IMR-90 (cell line): Measurements from ENCODE around the gene CEACAM21. TPM values are rescaled to one million over a fixed set of nuclear protein-coding genes. Genes with fewer than 3 reads are reported as not detected.

Source experiments
- ATAC-seq: fragments of 200-7000 bp; cut with Tn5 transposase; 2 replicates; pipeline ENCODE4 v1.9.1; 2020; ENCODE audit warnings: low read depth, mild to moderate bottlenecking, moderate library complexity
- BruUV-seq: library from RNA; stranded (reverse); fragments of 400-500 nt; replicated peaks from 2 replicates; lab custom pipeline; 2021; lab: Mats Ljungman, UMichigan
- CTCF ChIA-PET: fragments of 300-600 bp; formaldehyde crosslinking; extraction: SDS; loops from one replicate; lab custom pipeline; 2021; ENCODE audit warnings: antibody characterized with exemption; lab: Yijun Ruan, JAX
- POLR2A ChIA-PET: fragments of 300-600 bp; sonication (Branson Sonifier 250); formaldehyde crosslinking; loops from one replicate; lab custom pipeline; 2022; ENCODE audit warnings: antibody characterized with exemption; ENCODE audit not compliant: unreplicated experiment; lab: Charles Lee
- DNase-seq: peaks from one replicate; pipeline ENCODE4 v3.0.0; 2013
- H2AFZ ChIP-seq: replicated peaks from 2 replicates; pipeline ENCODE3; 2013; ENCODE audit warnings: low read length, mild to moderate bottlenecking; ENCODE audit not compliant: poor library complexity
- H2AK5ac ChIP-seq: 2 replicates; pipeline ENCODE4 v1.6.1; 2013; ENCODE audit warnings: low read depth, low read length, inconsistent platforms
- H2AK9ac ChIP-seq: replicated peaks from 2 replicates; pipeline ENCODE3; 2013; ENCODE audit warnings: mild to moderate bottlenecking, low read depth, low read length, moderate library complexity; ENCODE audit not compliant: poor library complexity
- H2BK120ac ChIP-seq: 2 replicates; pipeline ENCODE4 v1.6.1; 2013; ENCODE audit warnings: low read depth, low read length, inconsistent platforms
- H2BK15ac ChIP-seq: 3 replicates; pipeline ENCODE4 v1.6.1; 2013; ENCODE audit warnings: low read depth, low read length, inconsistent platforms
- H2BK20ac ChIP-seq: 2 replicates; pipeline ENCODE4 v1.6.1; 2013; ENCODE audit warnings: low read depth, mild to moderate bottlenecking, inconsistent platforms, low read length, moderate library complexity
- H2BK5ac ChIP-seq: 2 replicates; pipeline ENCODE4 v1.6.1; 2013; ENCODE audit warnings: mild to moderate bottlenecking, low read depth, low read length, inconsistent platforms; ENCODE audit not compliant: poor library complexity, severe bottlenecking
- H3K14ac ChIP-seq: replicated peaks from 2 replicates; pipeline ENCODE4 v1.6.1; 2013; ENCODE audit warnings: low read depth, low read length, inconsistent platforms
- H3K18ac ChIP-seq: 2 replicates; pipeline ENCODE4 v1.6.1; 2013; ENCODE audit warnings: low read depth, low read length, control low read depth
- H3K23ac ChIP-seq: 2 replicates; pipeline ENCODE4 v1.6.1; 2013; ENCODE audit warnings: low read depth, low read length, inconsistent platforms
- H3K27ac ChIP-seq: 2 replicates; pipeline ENCODE4 v1.5.1; 2013; ENCODE audit warnings: mild to moderate bottlenecking, control low read depth, low read length; ENCODE audit not compliant: insufficient read depth
- H3K27me3 ChIP-seq: 2 replicates; pipeline ENCODE4 v1.6.1; 2013; ENCODE audit warnings: low read length; ENCODE audit not compliant: control insufficient read depth, insufficient read depth
- H3K36me3 ChIP-seq: 2 replicates; pipeline ENCODE4 v1.6.1; 2013; ENCODE audit warnings: low read length, mixed read lengths; ENCODE audit not compliant: control insufficient read depth, insufficient read depth
- H3K4ac ChIP-seq: 2 replicates; pipeline ENCODE4 v1.6.1; 2013; ENCODE audit warnings: low read depth, low read length, inconsistent platforms
- H3K4me1 ChIP-seq: 2 replicates; pipeline ENCODE4 v1.6.1; 2013; ENCODE audit warnings: low read length, mixed read lengths; ENCODE audit not compliant: control insufficient read depth, insufficient read depth
- H3K4me2 ChIP-seq: 2 replicates; pipeline ENCODE4 v1.6.1; 2013; ENCODE audit warnings: low read depth, mild to moderate bottlenecking, control low read depth, low read length, moderate library complexity
- H3K4me3 ChIP-seq: 2 replicates; pipeline ENCODE4 v1.5.1; 2013; ENCODE audit warnings: low read depth, mild to moderate bottlenecking, control low read depth, low read length, moderate library complexity; ENCODE audit not compliant: insufficient read depth
- H3K56ac ChIP-seq: 2 replicates; pipeline ENCODE4 v1.6.1; 2013; ENCODE audit warnings: low read length, inconsistent platforms; ENCODE audit not compliant: insufficient read depth; ENCODE audit errors: extremely low read depth
- H3K79me1 ChIP-seq, 2 experiments: 2 replicates each; pipeline ENCODE4 v1.6.1; 2013; ENCODE audit warnings: low read length in 2 of 2, inconsistent platforms in 1 of 2, low read depth in 1 of 2
- H3K9ac ChIP-seq: 2 replicates; pipeline ENCODE4 v1.6.1; 2013; ENCODE audit warnings: low read depth, low read length, control low read depth
- H3K9me1 ChIP-seq: 2 replicates; pipeline ENCODE4 v1.6.1; 2013; ENCODE audit warnings: low read length, inconsistent platforms; ENCODE audit not compliant: insufficient read depth
- H3K9me3 ChIP-seq: 2 replicates; pipeline ENCODE4 v1.6.1; 2013; ENCODE audit warnings: low read length; ENCODE audit not compliant: control insufficient read depth, insufficient read depth
- H4K20me1 ChIP-seq: 2 replicates; pipeline ENCODE4 v1.6.1; 2013; ENCODE audit warnings: low read length, inconsistent platforms; ENCODE audit not compliant: insufficient read depth
- H4K5ac ChIP-seq: 2 replicates; pipeline ENCODE4 v1.6.1; 2013; ENCODE audit warnings: mild to moderate bottlenecking, low read depth, low read length, control low read depth
- H4K8ac ChIP-seq, 2 experiments: 2 replicates each; pipeline ENCODE4 v1.6.1; 2013; ENCODE audit warnings: low read depth in 2 of 2, low read length in 2 of 2, control low read depth in 1 of 2, inconsistent platforms in 1 of 2
- H4K91ac ChIP-seq: 2 replicates; pipeline ENCODE4 v1.6.1; 2013; ENCODE audit warnings: low read depth, low read length, inconsistent platforms; ENCODE audit not compliant: insufficient read depth
- BHLHE40 ChIP-seq: fragments of 150-350 bp; IDR thresholded peaks from 2 replicates; pipeline ENCODE4 v1.6.1; 2016; ENCODE audit warnings: mild to moderate bottlenecking, low read depth, low read length
- CEBPB ChIP-seq: IDR thresholded peaks from 2 replicates; pipeline ENCODE4 v1.6.1; 2012; ENCODE audit warnings: low read depth, low read length, improper control_type of control experiment
- CHD1 ChIP-seq: IDR thresholded peaks from 2 replicates; pipeline ENCODE4 v1.6.1; 2012; ENCODE audit warnings: low read depth, low read length, improper control_type of control experiment
- CTCF ChIP-seq: conservative IDR thresholded peaks from 2 replicates; pipeline ENCODE4 v1.5.1; 2012; ENCODE audit warnings: mild to moderate bottlenecking, low read depth, low read length, improper control_type of control experiment
- ELK1 ChIP-seq: fragments of 150-350 bp; IDR thresholded peaks from 2 replicates; pipeline ENCODE4 v1.6.1; 2016; ENCODE audit warnings: low read depth, mild to moderate bottlenecking, low read length, moderate library complexity, borderline replicate concordance
- MAFK ChIP-seq: IDR thresholded peaks from 2 replicates; pipeline ENCODE4 v1.6.1; 2012; ENCODE audit warnings: low read depth, low read length, improper control_type of control experiment
- MAZ ChIP-seq: IDR thresholded peaks from 2 replicates; pipeline ENCODE4 v1.6.1; 2012; ENCODE audit warnings: low read depth, mild to moderate bottlenecking, low read length, improper control_type of control experiment, moderate library complexity, borderline replicate concordance
- MXI1 ChIP-seq: IDR thresholded peaks from 2 replicates; pipeline ENCODE4 v1.6.1; 2012; ENCODE audit warnings: low read depth, mild to moderate bottlenecking, low read length, moderate library complexity, borderline replicate concordance
- NFE2L2 ChIP-seq: fragments of 150-350 bp; IDR thresholded peaks from 2 replicates; pipeline ENCODE4 v1.6.1; 2016; ENCODE audit warnings: low read depth, mild to moderate bottlenecking, low read length
- POLR2A ChIP-seq: IDR thresholded peaks from 2 replicates; pipeline ENCODE4 v1.6.1; 2012; ENCODE audit warnings: mild to moderate bottlenecking, low read depth, low read length
- RAD21 ChIP-seq: IDR thresholded peaks from 2 replicates; pipeline ENCODE4 v1.6.1; 2012; ENCODE audit warnings: low read length, improper control_type of control experiment
- RCOR1 ChIP-seq: IDR thresholded peaks from 2 replicates; pipeline ENCODE4 v1.6.1; 2012; ENCODE audit warnings: mild to moderate bottlenecking, low read length, improper control_type of control experiment; ENCODE audit not compliant: insufficient replicate concordance
- RFX5 ChIP-seq: IDR thresholded peaks from 2 replicates; pipeline ENCODE4 v1.8.0; 2012; ENCODE audit warnings: low read depth, mild to moderate bottlenecking, low read length, moderate library complexity
- SMC3 ChIP-seq: fragments of 150-350 bp; IDR thresholded peaks from 2 replicates; pipeline ENCODE4 v1.6.1; 2016; ENCODE audit warnings: low read depth, mild to moderate bottlenecking, antibody characterized with exemption, low read length, moderate library complexity
- USF2 ChIP-seq: fragments of 150-350 bp; IDR thresholded peaks from 2 replicates; pipeline ENCODE4 v1.6.1; 2017; ENCODE audit warnings: mild to moderate bottlenecking, antibody characterized with exemption, low read length, low read depth
- WGBS, 2 experiments: methylation state at CpG; one replicate each; pipeline versions ENCODE4 v1.1.5 to v1.1.7; 2013; ENCODE audit warnings: missing lambda C conversion rate in 2 of 2; ENCODE audit not compliant: insufficient read length in 1 of 2; ENCODE audit errors: extremely low coverage in 2 of 2; 5-methylcytosine and 5-hydroxymethylcytosine counted together
- dilution Hi-C: fragments of 300-500 bp; cut with HindIII; formaldehyde crosslinking; loops from one replicate; pipeline ENCODE4 v1.14.3; 2018; ENCODE audit warnings: low sequenced_read_pairs; ENCODE audit not compliant: unreplicated experiment
- in situ Hi-C: fragments of 300-500 bp; cut with MboI; formaldehyde crosslinking; loops from 3 replicates; pipeline ENCODE4 v1.14.3; 2019; ENCODE audit warnings: low sequenced_read_pairs, inconsistent platforms, mixed read lengths
- intact Hi-C: fragments of 100-400 bp; cut with micrococcal nuclease; formaldehyde crosslinking; loops from 2 replicates; pipeline ENCODE4 v1.10.0; 2022
- polyA plus RNA-seq, 3 experiments: library from polyadenylated mRNA; depleted of rRNA; stranded (reverse); fragments of >200 nt; gene quantifications; 2 replicates each; pipeline ENCODE4 v1.2.3, GENCODE V29; 2012; ENCODE audit warnings: low replicate concordance in 1 of 3
- total RNA-seq: library from RNA; depleted of rRNA; stranded (reverse); fragments of >200 nt; gene quantifications from 2 replicates; pipeline ENCODE4 v1.2.3, GENCODE V29; 2012

The CEACAM21 gene
- total and polyA plus RNA-seq, 2 of the 4 experiments (the other 2 are of a cell fraction): not detected

GRCh38 chr19:41569481-41570150, 6.3 kb upstream of the CEACAM21 start:
- Histone ChIP-seq H2AK9ac (no peak overlapping the region), H2BK5ac (no peak overlapping the region), H2BK15ac (no peak overlapping the region), H3K36me3 (no peaks in the 10 kb centered on the region), H3K4ac (no peak overlapping the region), H3K4me1 (no peaks in the 10 kb centered on the region), H2AFZ (no peak overlapping the region), H3K56ac (no peak overlapping the region), H3K18ac (no peak overlapping the region), H3K27ac (no peak overlapping the region), H3K4me3 (no peak overlapping the region), H2AK5ac (no peak overlapping the region), H4K20me1 (no peaks in the 10 kb centered on the region), H3K9me1 (no peaks in the 10 kb centered on the region), H3K27me3 (peaks cover 8% of the 10 kb centered on the region), H2BK20ac (no peak overlapping the region), H3K4me2 (no peak overlapping the region), H3K9me3 (no peaks in the 10 kb centered on the region), H3K9ac (no peak overlapping the region), H2BK120ac (no peak overlapping the region), H3K14ac (no peak overlapping the region), H4K8ac (no peak overlapping the region), H3K79me1 (no peaks in the 10 kb centered on the region), H3K23ac (no peak overlapping the region), H4K5ac (no peak overlapping the region), H4K91ac (no peak overlapping the region)
- POLR2A ChIA-PET: no interaction called here
- CTCF ChIA-PET: interaction anchor here (1.0 to 1.6 kb wide), 4 partner anchors 72 to 130 kb away, joined by 3 to 8 read pairs (median 3); no protein-coding TSS in a partner anchor
- dilution Hi-C loops (no loop called here), in situ Hi-C loops (loop anchor here (5.0 kb wide), 1 partner anchor 127 kb away; the partner anchor contains the start of gene ERICH4), intact Hi-C loops (loop anchor here (1.0 kb wide), 1 partner anchor 120 kb away; no protein-coding TSS in a partner anchor)
- ATAC-seq: no peak
- no peak for DNase-seq
- WGBS, 2 experiments: 24% methylated on average over 5 of the region's 11 CpGs; no CpG with 5 or more reads in 1 of the 2 experiments
- BruUV-seq: no TSS peak
- no peak for TF ChIP-seq MXI1
- no peak for TF ChIP-seq RAD21
- no peak for TF ChIP-seq BHLHE40
- no peak for TF ChIP-seq CEBPB
- TF ChIP-seq ELK1: no peak
- no peak for TF ChIP-seq CTCF
- TF ChIP-seq MAFK: no peak
- no peak for TF ChIP-seq USF2
- TF ChIP-seq NFE2L2: no peak
- no peak for TF ChIP-seq RCOR1
- TF ChIP-seq POLR2A: no peak
- TF ChIP-seq CHD1: no peak
- no peak for TF ChIP-seq MAZ
- TF ChIP-seq SMC3: no peak
- TF ChIP-seq RFX5: no peak
